CD14-positive monocyte (primary cell): ENCODE measurements around the gene HMX1. TPM values are rescaled to one million over a fixed set of nuclear protein-coding genes. Genes with fewer than 3 reads are reported as not detected.

Experiments
- DNase-seq, 3 donors: peaks; one replicate each; pipeline ENCODE4 v3.0.0-alpha.2; 2011 to 2022
- H2AFZ ChIP-seq: 2 replicates; pipeline ENCODE4 v1.6.0; 2012; ENCODE audit warnings: mild to moderate bottlenecking, low read depth, low read length, inconsistent platforms; ENCODE audit not compliant: insufficient read depth, poor library complexity, severe bottlenecking
- H3K27ac ChIP-seq, 2 donors: 1 replicate in 1 of 2; 2 replicates in 1 of 2; pipeline ENCODE4 v1.5.1; 2012 to 2013; ENCODE audit warnings: low read length in 2 of 2, control low read depth in 1 of 2, inconsistent platforms in 1 of 2, low read depth in 1 of 2, mild to moderate bottlenecking in 1 of 2
- H3K27me3 ChIP-seq, 2 donors: one replicate each; pipeline versions ENCODE4 v1.6.0 to v1.6.1; 2011 to 2013; ENCODE audit warnings: low read length in 2 of 2; ENCODE audit not compliant: control insufficient read depth in 2 of 2, insufficient read depth in 2 of 2
- H3K36me3 ChIP-seq, 2 donors: replicated peaks in 1 of 2; 1 replicate in 1 of 2; 2 replicates in 1 of 2; pipeline versions ENCODE4 v1.5.1 to v1.6.1; 2012 to 2013; ENCODE audit warnings: low read length in 2 of 2, control low read depth in 1 of 2, inconsistent platforms in 1 of 2, mild to moderate bottlenecking in 1 of 2; ENCODE audit not compliant: insufficient read depth in 2 of 2, control insufficient read depth in 1 of 2
- H3K4me1 ChIP-seq, 2 donors: 1 replicate in 1 of 2; 2 replicates in 1 of 2; pipeline versions ENCODE4 v1.5.1 to v1.6.1; 2012 to 2013; ENCODE audit warnings: low read length in 2 of 2, control low read depth in 1 of 2, inconsistent platforms in 1 of 2, mild to moderate bottlenecking in 1 of 2, moderate library complexity in 1 of 2; ENCODE audit not compliant: insufficient read depth in 2 of 2, control insufficient read depth in 1 of 2
- H3K4me2 ChIP-seq: replicated peaks from 2 replicates; pipeline ENCODE3; 2012; ENCODE audit warnings: low read length, moderate library complexity, mild to moderate bottlenecking; ENCODE audit not compliant: poor library complexity, severe bottlenecking; ENCODE audit errors: extremely low read depth
- H3K4me3 ChIP-seq, 3 experiments: fragments of 200-600 bp in 1 of 3; sonication (generic) in 1 of 3; replicated peaks in 1 of 3; 1 replicate in 2 of 3; 2 replicates in 1 of 3; pipeline ENCODE4 v1.5.1; 2011 to 2013; ENCODE audit warnings: low read length in 3 of 3, mild to moderate bottlenecking in 3 of 3, control low read depth in 2 of 3, low read depth in 2 of 3, inconsistent platforms in 1 of 3, moderate library complexity in 1 of 3
- H3K79me2 ChIP-seq: 2 replicates; pipeline ENCODE4 v1.6.0; 2012; ENCODE audit warnings: mild to moderate bottlenecking, control low read depth, inconsistent platforms, low read length, moderate library complexity; ENCODE audit not compliant: insufficient read depth
- H3K9ac ChIP-seq: 2 replicates; pipeline ENCODE4 v1.6.0; 2017; ENCODE audit warnings: low read length, mild to moderate bottlenecking; ENCODE audit not compliant: insufficient read depth, poor library complexity, severe bottlenecking
- H3K9me3 ChIP-seq, 2 donors: replicated peaks in 1 of 2; 1 replicate in 1 of 2; 2 replicates in 1 of 2; pipeline versions ENCODE4 v1.5.1 to v1.6.1; 2012 to 2013; ENCODE audit warnings: low read length in 2 of 2, control low read depth in 1 of 2; ENCODE audit not compliant: control insufficient read depth in 1 of 2, insufficient read depth in 1 of 2
- H4K20me1 ChIP-seq: 2 replicates; pipeline ENCODE4 v1.6.0; 2012; ENCODE audit warnings: mild to moderate bottlenecking, low read length, control low read depth, moderate library complexity; ENCODE audit not compliant: insufficient read depth
- H3K27ac Mint-ChIP-seq, 7 donors: one replicate each; pipeline ENCODE4 v1.8.0; 2020; ENCODE audit warnings: mild to moderate bottlenecking in 7 of 7, mixed read lengths in 7 of 7, moderate library complexity in 6 of 7, inconsistent platforms in 2 of 7
- H3K27me3 Mint-ChIP-seq, 3 donors: one replicate each; pipeline ENCODE4 v1.8.0; 2021 to 2022; ENCODE audit warnings: low read depth in 3 of 3, mild to moderate bottlenecking in 3 of 3, mixed read lengths in 3 of 3, moderate library complexity in 3 of 3, inconsistent platforms in 1 of 3
- H3K36me3 Mint-ChIP-seq, 2 donors: one replicate each; pipeline ENCODE4 v1.8.0; 2020; ENCODE audit warnings: mixed read lengths in 2 of 2, inconsistent platforms in 1 of 2, mild to moderate bottlenecking in 1 of 2
- H3K4me1 Mint-ChIP-seq: one replicate; pipeline ENCODE4 v1.8.0; 2020; ENCODE audit warnings: mild to moderate bottlenecking, mixed read lengths
- H3K4me3 Mint-ChIP-seq, 2 donors: one replicate each; pipeline ENCODE4 v1.8.0; 2020; ENCODE audit warnings: mild to moderate bottlenecking in 2 of 2, mixed read lengths in 2 of 2, moderate library complexity in 1 of 2
- H3K9me3 Mint-ChIP-seq, 7 donors: one replicate each; pipeline ENCODE4 v1.8.0; 2020 to 2022; ENCODE audit warnings: mixed read lengths in 7 of 7, mild to moderate bottlenecking in 6 of 7, moderate library complexity in 6 of 7, inconsistent platforms in 2 of 7
- WGBS: methylation state at CpG from one replicate; pipeline ENCODE4 v1.1.5; 2013; ENCODE audit warnings: missing lambda C conversion rate; ENCODE audit not compliant: insufficient coverage; 5-methylcytosine and 5-hydroxymethylcytosine counted together
- intact Hi-C, 2 donors: fragments of 100-400 bp; cut with micrococcal nuclease; formaldehyde crosslinking; loops; one replicate each; pipeline versions ENCODE4 v1.15.0 to v1.15.1; 2023
- polyA plus RNA-seq, 3 donors: library from polyadenylated mRNA; depleted of rRNA in 1 of 3; unstranded in 2 of 3; stranded (reverse) in 1 of 3; fragments of 300-500 nt in 2 of 3; fragments of >200 nt in 1 of 3; fragmentation: Illumina TruSeq in 2 of 3; gene quantifications; 1 replicate in 2 of 3; 2 replicates in 1 of 3; pipeline ENCODE4 v1.2.3, GENCODE V29; 2012 to 2021
- TF ChIP-seq, protein P1 (sequence below): fragments of 200-600 bp; IDR thresholded peaks from one replicate; pipeline ENCODE4 v1.8.0; 2022; ENCODE audit warnings: antibody characterized with exemption, mild to moderate bottlenecking

Gene HMX1
- polyA plus RNA-seq, 3 donors, result not detected

DNA sequence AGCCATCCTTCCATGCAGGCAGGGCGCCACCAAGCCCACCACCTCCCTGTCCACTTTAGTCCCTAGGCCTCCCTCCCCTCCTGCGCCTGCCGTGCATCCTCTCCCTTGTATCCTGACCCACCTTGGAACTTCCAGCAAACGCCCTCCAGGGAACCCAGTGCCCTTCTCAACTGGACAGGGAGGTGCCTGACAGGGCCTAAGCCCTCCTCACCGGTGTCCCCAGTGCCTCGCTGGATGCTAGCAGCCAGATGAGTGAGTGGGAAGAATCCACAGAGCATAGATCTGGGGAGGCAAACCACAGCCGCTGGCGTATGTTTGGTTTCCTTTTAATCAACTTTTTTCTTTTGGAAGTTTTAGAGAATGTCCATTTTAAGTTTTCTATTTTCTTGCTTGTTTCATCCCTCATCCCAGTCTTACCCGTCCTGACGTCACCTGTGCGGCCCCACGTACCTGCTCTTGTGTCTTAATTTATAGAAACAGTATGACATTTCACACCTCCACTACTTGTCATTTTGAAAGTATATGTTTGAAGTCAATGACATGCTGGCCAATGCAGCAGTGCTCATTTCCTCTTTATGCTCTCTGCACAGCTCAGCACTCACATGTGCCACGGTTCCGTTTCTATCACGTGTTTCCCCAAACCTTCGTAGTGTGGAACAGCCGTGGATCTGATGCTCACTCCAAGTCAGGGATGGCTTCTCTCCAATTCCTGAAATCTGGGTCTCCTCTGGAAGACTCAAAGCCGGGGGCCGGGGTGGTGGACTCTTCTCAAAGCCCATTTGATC is 3.4 kb upstream of the HMX1 start:
- Mint-ChIP-seq H3K27me3 (peaks cover 82 to 88% (median 84%) of the 10 kb centered on the region in 3 donors), H3K4me3 (peak overlapping the region in 1 of 2 donors; percentile 90)
- intact Hi-C loops, result no loop called here

DNA sequence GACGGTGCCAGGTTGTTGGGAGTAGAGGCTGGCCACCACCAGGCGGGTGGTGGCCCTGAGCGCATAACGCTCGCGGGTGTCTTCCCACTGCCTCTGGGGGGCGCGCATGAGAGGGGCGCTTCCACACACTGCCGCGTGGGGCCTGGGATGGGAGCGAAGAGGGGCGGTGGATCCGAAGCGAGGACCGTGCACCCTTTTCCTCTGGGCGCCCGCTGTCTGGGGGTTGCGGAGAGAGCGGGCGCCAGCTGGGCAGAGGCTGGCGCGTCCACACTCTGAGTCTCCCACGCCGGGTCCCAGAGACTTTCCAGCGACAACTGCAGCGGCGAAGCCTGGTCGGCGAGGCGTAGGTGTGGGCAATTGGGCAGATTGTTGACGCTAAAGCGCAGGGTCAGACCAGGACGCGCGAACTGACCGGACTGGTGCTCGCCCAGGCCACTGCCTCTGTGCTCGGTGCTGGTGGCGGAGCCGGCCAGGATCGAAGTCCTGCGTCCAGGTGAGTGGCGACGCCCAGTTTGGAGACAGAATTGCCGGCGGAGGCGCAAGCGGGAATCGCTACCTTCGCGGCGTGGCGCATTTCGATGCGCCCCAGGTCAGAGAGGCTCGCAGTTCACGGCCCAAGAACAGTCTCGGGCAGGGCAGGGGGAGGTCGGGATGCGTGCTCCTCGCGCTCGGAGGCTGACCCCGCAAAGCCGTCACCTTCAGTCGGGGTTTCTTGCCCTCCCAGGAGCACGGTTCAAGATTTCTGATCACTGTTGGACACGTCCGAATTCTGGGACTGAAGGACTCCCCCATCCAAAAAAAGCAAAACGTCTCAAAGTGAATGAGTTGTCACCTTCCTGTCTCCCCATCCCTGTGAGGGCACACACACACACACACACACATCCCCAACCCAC is 2.6 kb upstream of the HMX1 start:
- Mint-ChIP-seq H3K9me3 (peaks cover 16 to 43% (median 36%) of the 10 kb centered on the region in 7 donors), H3K27me3 (peaks cover 86 to 91% (median 87%) of the 10 kb centered on the region in 3 donors), H3K4me3 (peak overlapping the region in 1 of 2 donors; percentile 90), H3K36me3 (peaks cover 1 to 3% of the 10 kb centered on the region in 2 donors), H3K4me1 (peaks cover 2% of the 10 kb centered on the region), H3K27ac (no peak overlapping the region)
- no peak overlapping the region for H3K4me3 ChIP-seq
- no peak overlapping the region for H3K9ac ChIP-seq
- no peak overlapping the region for H3K27ac ChIP-seq
- no peaks in the 10 kb centered on the region for H4K20me1 ChIP-seq
- no peaks in the 10 kb centered on the region for H3K4me1 ChIP-seq
- WGBS, result 12% methylated on average over 71 of the region's 71 CpGs
- TF ChIP-seq, protein P1, sequence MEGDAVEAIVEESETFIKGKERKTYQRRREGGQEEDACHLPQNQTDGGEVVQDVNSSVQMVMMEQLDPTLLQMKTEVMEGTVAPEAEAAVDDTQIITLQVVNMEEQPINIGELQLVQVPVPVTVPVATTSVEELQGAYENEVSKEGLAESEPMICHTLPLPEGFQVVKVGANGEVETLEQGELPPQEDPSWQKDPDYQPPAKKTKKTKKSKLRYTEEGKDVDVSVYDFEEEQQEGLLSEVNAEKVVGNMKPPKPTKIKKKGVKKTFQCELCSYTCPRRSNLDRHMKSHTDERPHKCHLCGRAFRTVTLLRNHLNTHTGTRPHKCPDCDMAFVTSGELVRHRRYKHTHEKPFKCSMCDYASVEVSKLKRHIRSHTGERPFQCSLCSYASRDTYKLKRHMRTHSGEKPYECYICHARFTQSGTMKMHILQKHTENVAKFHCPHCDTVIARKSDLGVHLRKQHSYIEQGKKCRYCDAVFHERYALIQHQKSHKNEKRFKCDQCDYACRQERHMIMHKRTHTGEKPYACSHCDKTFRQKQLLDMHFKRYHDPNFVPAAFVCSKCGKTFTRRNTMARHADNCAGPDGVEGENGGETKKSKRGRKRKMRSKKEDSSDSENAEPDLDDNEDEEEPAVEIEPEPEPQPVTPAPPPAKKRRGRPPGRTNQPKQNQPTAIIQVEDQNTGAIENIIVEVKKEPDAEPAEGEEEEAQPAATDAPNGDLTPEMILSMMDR, result no peak
- DNase-seq, result no peak
- H3K79me2 ChIP-seq, result no peaks in the 10 kb centered on the region
- H3K36me3 ChIP-seq, result no peaks in the 10 kb centered on the region
- intact Hi-C loops, result no loop called here
- no peak overlapping the region for H2AFZ ChIP-seq
- H3K27me3 ChIP-seq, result peaks cover 51 to 84% of the 10 kb centered on the region in 2 donors
- H3K9me3 ChIP-seq, result peaks cover 36 to 51% of the 10 kb centered on the region in 2 donors
- H3K4me2 ChIP-seq, result no peak overlapping the region

More for the DNA sequence above, 3.4 kb upstream of the HMX1 start:
- H3K4me1 Mint-ChIP-seq, result peaks cover 2% of the 10 kb centered on the region
- DNase-seq, result no peak
- Histone ChIP-seq H3K9me3 (peaks cover 36 to 43% of the 10 kb centered on the region in 2 donors), H3K4me1 (no peaks in the 10 kb centered on the region), H3K9ac (no peak overlapping the region), H3K27ac (no peak overlapping the region), H4K20me1 (no peaks in the 10 kb centered on the region), H3K36me3 (no peaks in the 10 kb centered on the region), H3K4me2 (no peak overlapping the region), H3K27me3 (peaks cover 43 to 76% of the 10 kb centered on the region in 2 donors), H2AFZ (no peak overlapping the region), H3K79me2 (no peaks in the 10 kb centered on the region), H3K4me3 (no peak overlapping the region)
- peaks cover 16 to 43% (median 36%) of the 10 kb centered on the region in 7 donors for H3K9me3 Mint-ChIP-seq
- H3K27ac Mint-ChIP-seq, result no peak overlapping the region
- H3K36me3 Mint-ChIP-seq, result peaks cover 1 to 3% of the 10 kb centered on the region in 2 donors
- WGBS, result 9% methylated on average over 10 of the region's 19 CpGs
- TF ChIP-seq, protein P1, result no peak
